Natural killer cell (primary cell): ENCODE data around the gene CD200. TPM values are rescaled to one million over a fixed set of nuclear protein-coding genes. Genes with fewer than 3 reads are reported as not detected.
"Not testable (repeated sequence)": the region's sequence is repeated elsewhere in the genome, so short reads cannot be mapped to it uniquely, and the experiment has no call there.

Experiments used
- ATAC-seq, 3 donors: fragments of 150-1000 bp in 2 of 3; fragments of 200-7000 bp in 1 of 3; cut with Tn5 transposase; 1 replicate in 1 of 3; 2 replicates in 2 of 3; pipeline ENCODE4 v1.10.0; 2021; ENCODE audit warnings: mild to moderate bottlenecking in 2 of 3, moderate library complexity in 2 of 3
- DNase-seq, 2 donors: peaks; one replicate each; pipeline versions ENCODE4 v3.0.0 to v3.0.0-alpha.2; 2013 to 2021; ENCODE audit warnings: mixed read lengths in 1 of 2
- H3K27ac ChIP-seq: one replicate; pipeline ENCODE4 v1.5.1; 2013; ENCODE audit warnings: mild to moderate bottlenecking, low read length
- H3K27me3 ChIP-seq: one replicate; pipeline ENCODE4 v1.6.1; 2013; ENCODE audit warnings: low read length; ENCODE audit not compliant: control insufficient read depth, insufficient read depth
- H3K36me3 ChIP-seq: one replicate; pipeline ENCODE4 v1.6.1; 2013; ENCODE audit warnings: low read length; ENCODE audit not compliant: control insufficient read depth, insufficient read depth
- H3K4me1 ChIP-seq: one replicate; pipeline ENCODE4 v1.6.1; 2013; ENCODE audit warnings: low read length; ENCODE audit not compliant: control insufficient read depth, insufficient read depth
- H3K4me3 ChIP-seq: one replicate; pipeline ENCODE4 v1.5.1; 2013; ENCODE audit warnings: low read length
- H3K9me3 ChIP-seq: one replicate; pipeline ENCODE4 v1.6.1; 2013; ENCODE audit warnings: low read length; ENCODE audit not compliant: control insufficient read depth, insufficient read depth
- H3K27ac Mint-ChIP-seq, 2 donors: one replicate each; pipeline ENCODE4 v1.8.0; 2022; ENCODE audit warnings: mild to moderate bottlenecking in 2 of 2, mixed read lengths in 2 of 2, moderate library complexity in 1 of 2
- H3K27me3 Mint-ChIP-seq, 2 donors: one replicate each; pipeline ENCODE4 v1.8.0; 2022; ENCODE audit warnings: low read depth in 2 of 2, mixed read lengths in 2 of 2
- H3K36me3 Mint-ChIP-seq: one replicate; pipeline ENCODE4 v1.8.0; 2022; ENCODE audit warnings: mixed read lengths
- H3K4me1 Mint-ChIP-seq, 2 donors: one replicate each; pipeline ENCODE4 v1.8.0; 2022; ENCODE audit warnings: mixed read lengths in 2 of 2
- H3K4me3 Mint-ChIP-seq: one replicate; pipeline ENCODE4 v1.8.0; 2022; ENCODE audit warnings: mild to moderate bottlenecking, moderate library complexity, mixed read lengths
- H3K9me3 Mint-ChIP-seq, 2 donors: one replicate each; pipeline ENCODE4 v1.8.0; 2022; ENCODE audit warnings: mixed read lengths in 2 of 2
- CTCF ChIP-seq: fragments of 200-600 bp; IDR thresholded peaks from one replicate; pipeline ENCODE4 v1.8.0; 2022; ENCODE audit warnings: antibody characterized with exemption
- WGBS: methylation state at CpG from one replicate; pipeline ENCODE4 v1.1.7; 2013; ENCODE audit warnings: missing lambda C conversion rate; ENCODE audit not compliant: insufficient coverage; 5-methylcytosine and 5-hydroxymethylcytosine counted together
- intact Hi-C: fragments of 100-400 bp; cut with micrococcal nuclease; formaldehyde crosslinking; loops from one replicate; pipeline ENCODE4 v1.14.2; 2022
- total RNA-seq, 4 donors: library from RNA; stranded (reverse); fragments of 120-200 nt in 1 of 4; gene quantifications; one replicate each; pipeline versions ENCODE4 v1.2.3 to v1.2.4, GENCODE V29; 2013 to 2022

Gene CD200
- total RNA-seq, 3 donors from 2014 or later (not counting 1 experiment from before 2014, with no cell fraction given) = 0.35 TPM; not detected in 2

- Histone ChIP-seq H3K27ac (no peak overlapping the region), H3K4me3 (no peak overlapping the region), H3K27me3 (no peaks in the 10 kb centered on the region), H3K36me3 (no peaks in the 10 kb centered on the region), H3K4me1 (no peaks in the 10 kb centered on the region), H3K9me3 (no peaks in the 10 kb centered on the region)
- H3K4me1 Mint-ChIP-seq = no peaks in the 10 kb centered on the region
- intact Hi-C loops = no loop called here
- TF ChIP-seq CTCF = no peak
- no peak overlapping the region for H3K4me3 Mint-ChIP-seq
- WGBS = 93% methylated on average over 1 of the region's 2 CpGs
- no peak overlapping the region for H3K27ac Mint-ChIP-seq
- H3K36me3 Mint-ChIP-seq = no peaks in the 10 kb centered on the region
- no peaks in the 10 kb centered on the region for H3K27me3 Mint-ChIP-seq
- DNase-seq = no peak
- no peak for ATAC-seq
- H3K9me3 Mint-ChIP-seq = no peaks in the 10 kb centered on the region
Measured at GRCh38 chr3:112401617-112402016, 68.7 kb downstream of the CD200 start.

GRCh38 chr3:112403103-112403502 lies 70.1 kb downstream of the CD200 start:
- no peak for ATAC-seq

GRCh38 chr3:112404924-112405549 lies 72.1 kb downstream of the CD200 start:
- H3K4me3 Mint-ChIP-seq, H3K27me3 Mint-ChIP-seq, H3K4me1 ChIP-seq, H3K9me3 ChIP-seq, H3K4me3 ChIP-seq, intact Hi-C loops, H3K9me3 Mint-ChIP-seq, H3K27me3 ChIP-seq, H3K4me1 Mint-ChIP-seq, DNase-seq, ATAC-seq, H3K27ac Mint-ChIP-seq, H3K27ac ChIP-seq, H3K36me3 Mint-ChIP-seq, H3K36me3 ChIP-seq: not testable (repeated sequence)
- WGBS = 94% methylated on average over 4 of the region's 5 CpGs

More at GRCh38 chr3:112403103-112403502, 70.1 kb downstream of the CD200 start:
- no peaks in the 10 kb centered on the region for H3K27me3 ChIP-seq
- H3K4me3 ChIP-seq = no peak overlapping the region
- TF ChIP-seq CTCF = no peak
- H3K36me3 ChIP-seq = no peaks in the 10 kb centered on the region
- H3K4me1 ChIP-seq = no peaks in the 10 kb centered on the region
- no peak overlapping the region for H3K4me3 Mint-ChIP-seq
- no peaks in the 10 kb centered on the region for H3K36me3 Mint-ChIP-seq
- H3K9me3 ChIP-seq = no peaks in the 10 kb centered on the region
- no peaks in the 10 kb centered on the region for H3K27me3 Mint-ChIP-seq
- H3K9me3 Mint-ChIP-seq = no peaks in the 10 kb centered on the region
- WGBS = 100% methylated on average over 2 of the region's 2 CpGs
- no peak overlapping the region for H3K27ac ChIP-seq
- no peak overlapping the region for H3K27ac Mint-ChIP-seq
- no peaks in the 10 kb centered on the region for H3K4me1 Mint-ChIP-seq
- no peak for DNase-seq
- intact Hi-C loops = no loop called here

GRCh38 chr3:112405845-112406244 lies 72.9 kb downstream of the CD200 start:
- ATAC-seq (no peak), DNase-seq (no peak)
- Mint-ChIP-seq H3K4me3 (no peak overlapping the region), H3K27ac (no peak overlapping the region), H3K4me1 (no peaks in the 10 kb centered on the region), H3K27me3 (peaks cover 0 to 2% of the 10 kb centered on the region in 2 donors), H3K36me3 (no peaks in the 10 kb centered on the region), H3K9me3 (no peaks in the 10 kb centered on the region)
- Histone ChIP-seq H3K36me3 (no peaks in the 10 kb centered on the region), H3K27me3 (no peaks in the 10 kb centered on the region), H3K4me3 (no peak overlapping the region), H3K27ac (no peak overlapping the region), H3K9me3 (no peaks in the 10 kb centered on the region), H3K4me1 (no peaks in the 10 kb centered on the region)
- intact Hi-C loops = no loop called here
- WGBS = 61% methylated on average over 4 of the region's 4 CpGs
- no peak for TF ChIP-seq CTCF
